M059J (cell line): ENCODE measurements around the gene TMC5. TPM values are rescaled to one million over a fixed set of nuclear protein-coding genes. Genes with fewer than 3 reads are reported as not detected.
"Not testable (repeated sequence)": the region's sequence is repeated elsewhere in the genome, so short reads cannot be mapped to it uniquely, and the experiment has no call there.

Source experiments
- DNase-seq: peaks from one replicate; pipeline ENCODE4 v3.0.0-alpha.2; 2012; ENCODE audit warnings: low read depth
- total RNA-seq: library from RNA; depleted of rRNA; stranded (reverse); fragments of >200 nt; shearing (Covaris generic); gene quantifications from 2 replicates; pipeline ENCODE4 v1.2.3, GENCODE V29; 2014

The TMC5 gene
- total RNA-seq, 1 experiment from 2014 or later: 0.15 TPM

DNA sequence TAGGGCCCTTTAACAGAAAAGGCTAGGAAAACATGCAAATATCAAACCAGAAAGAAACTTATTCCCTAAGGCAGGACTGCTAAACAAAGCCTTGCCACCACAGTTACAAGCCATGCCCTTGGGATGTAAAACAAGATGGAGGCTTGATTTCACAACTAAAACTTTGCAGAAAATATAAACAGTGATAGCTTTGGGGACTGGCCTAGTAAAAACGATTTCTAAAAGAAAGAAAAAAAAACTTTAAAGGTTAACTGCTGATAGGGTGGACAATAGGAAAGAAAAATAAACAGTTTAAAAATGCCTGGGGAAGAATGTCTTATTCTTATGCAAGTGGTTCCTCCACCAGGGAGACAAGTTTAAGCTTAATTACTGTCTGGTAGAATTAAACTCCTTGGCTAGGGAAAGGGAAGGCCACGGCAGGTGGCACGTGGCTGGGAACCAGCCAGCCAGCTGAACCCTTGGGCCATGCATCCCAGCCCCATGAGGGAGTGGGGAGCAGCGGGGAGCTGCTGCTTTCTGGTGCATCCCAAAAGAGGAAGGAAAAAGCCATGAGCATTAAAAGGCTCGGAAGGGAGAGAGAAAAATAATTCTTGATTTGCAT lies 10.7 kb upstream of the TMC5 start:
- DNase-seq: peak; percentile 54

DNA sequence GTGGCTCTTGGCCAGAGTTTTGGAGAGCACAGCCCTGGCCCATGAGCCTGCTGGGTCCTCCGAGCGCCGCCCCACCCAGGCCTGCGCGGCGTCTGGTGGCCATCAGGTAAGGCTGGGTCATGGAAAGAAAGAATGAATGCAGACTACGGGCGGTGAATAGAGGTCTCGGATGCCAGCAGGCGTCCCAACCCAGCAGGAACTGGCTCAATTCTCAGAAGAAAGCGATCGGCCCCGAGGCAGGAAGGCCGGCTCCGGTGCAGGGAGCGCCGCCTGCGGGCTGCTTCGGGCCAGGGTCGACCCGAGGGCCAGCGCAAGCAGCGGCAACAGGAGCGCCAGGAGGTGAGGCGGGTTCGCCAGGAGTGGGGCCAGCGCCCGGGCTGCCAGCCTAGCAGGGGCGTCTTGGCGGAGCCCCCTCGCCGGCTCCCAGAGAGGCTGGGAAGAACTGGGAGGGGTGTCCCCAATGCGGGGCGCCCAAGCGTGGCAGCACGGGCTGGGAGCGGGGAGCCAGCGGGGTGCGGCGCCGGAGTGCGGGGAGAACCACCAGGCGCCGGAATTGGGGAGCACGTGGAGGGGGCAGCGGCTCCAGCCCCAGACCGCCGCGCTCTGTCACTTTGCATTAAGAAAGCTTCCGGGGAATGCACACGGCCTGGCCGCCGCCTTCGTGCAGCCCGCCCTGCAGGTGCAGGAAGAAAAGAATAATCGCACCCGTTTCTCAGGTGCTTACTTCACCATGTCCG lies 7.1 kb upstream of the TMC5 start:
- DNase-seq: peak; percentile 32

DNA sequence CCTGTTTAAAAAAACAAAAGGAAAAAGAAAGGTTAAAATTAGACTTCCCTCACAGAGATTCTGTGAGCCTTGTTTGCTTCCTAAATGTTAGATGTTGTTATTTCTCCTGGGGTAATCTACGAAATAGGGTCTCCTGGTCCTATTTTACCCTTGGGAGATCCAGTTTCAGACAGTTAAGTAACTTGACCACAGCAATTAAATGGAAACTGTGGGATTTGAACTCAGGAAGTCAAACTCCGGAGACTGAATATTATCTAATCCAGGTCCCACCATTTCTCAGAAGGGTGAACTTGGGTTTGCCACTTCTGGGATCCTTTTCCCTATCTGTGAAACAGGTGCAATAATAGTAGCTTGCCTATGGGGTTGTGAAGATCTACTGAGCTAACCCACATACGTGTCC lies 6.4 kb upstream of the TMC5 start:
- no peak for DNase-seq

DNA sequence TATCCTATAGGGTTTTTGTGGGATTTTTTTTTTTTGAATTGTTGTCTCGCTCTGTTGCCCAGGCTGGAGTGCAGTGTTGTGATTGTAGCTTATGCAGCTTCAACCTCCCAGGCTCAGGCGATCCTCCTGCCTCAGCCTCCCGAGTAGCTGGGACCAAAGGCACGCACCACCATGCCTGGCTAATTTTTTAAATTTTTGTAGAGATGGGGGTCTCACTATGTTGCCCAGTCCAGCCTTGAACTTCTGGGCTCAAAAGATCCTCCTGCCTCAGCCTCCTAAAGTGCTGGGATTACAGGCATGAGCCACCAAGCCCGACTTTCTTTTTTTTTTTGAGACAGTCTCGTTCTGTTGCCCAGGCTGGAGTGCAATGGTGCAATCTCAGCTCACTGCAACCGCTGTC lies 5.6 kb upstream of the TMC5 start:
- not testable (repeated sequence) for DNase-seq

DNA sequence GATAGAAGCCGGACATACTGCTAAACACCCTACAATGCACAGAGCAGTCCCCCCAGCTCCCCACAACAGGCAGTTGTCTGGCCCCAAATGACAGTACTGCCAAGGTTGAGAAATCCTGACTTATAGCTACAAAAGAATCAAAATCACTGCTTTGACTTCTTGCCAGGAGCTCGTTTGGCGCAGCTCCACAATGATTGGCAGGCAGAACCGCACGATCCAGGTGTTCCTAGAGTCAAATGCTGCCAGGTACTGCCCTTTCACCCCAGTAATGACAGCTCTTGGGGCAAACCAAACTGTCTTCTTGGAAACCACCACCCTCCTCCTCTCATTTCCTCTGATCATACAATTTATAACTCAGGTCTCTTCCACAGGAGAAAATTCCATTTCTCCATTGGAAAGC lies 2.2 kb upstream of the TMC5 start:
- DNase-seq: no peak

DNA sequence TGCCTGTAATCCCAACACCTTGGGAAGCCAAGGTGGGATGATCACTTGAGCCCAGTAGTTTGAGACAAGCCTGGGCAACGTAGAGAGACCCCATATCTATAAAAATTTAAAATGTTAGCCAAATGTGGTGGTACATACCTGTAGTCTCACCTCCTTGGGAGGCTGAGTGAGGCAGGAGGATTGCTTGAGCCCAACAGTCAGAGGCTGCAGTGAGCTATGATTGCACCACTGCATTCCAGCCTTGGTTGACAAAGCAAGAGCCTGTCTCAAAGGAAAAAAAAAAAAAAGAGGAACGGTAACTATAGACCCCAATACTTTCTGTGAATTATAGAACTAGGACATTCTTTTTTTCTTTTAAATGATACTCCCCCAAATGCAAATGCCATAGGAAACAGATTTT lies 1.8 kb upstream of the TMC5 start:
- no peak for DNase-seq

DNA sequence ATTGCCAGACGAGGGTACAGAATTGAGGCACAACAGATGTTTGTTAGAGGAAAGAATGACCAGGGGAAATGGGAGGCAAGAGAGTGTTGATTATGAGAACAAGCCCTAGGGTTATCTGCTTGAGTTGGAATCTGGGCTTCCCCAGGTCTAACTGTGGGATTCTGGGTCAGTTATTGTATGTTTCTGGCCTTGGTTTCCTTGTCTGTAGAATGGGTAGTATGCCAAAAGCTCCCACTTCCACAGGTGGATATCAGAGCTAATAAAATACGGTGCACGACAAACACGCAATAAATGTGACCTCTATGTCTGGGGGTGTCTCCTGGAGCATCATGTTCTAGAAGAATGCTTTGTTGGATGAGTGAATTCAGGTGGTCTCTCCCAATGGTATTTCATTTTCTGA lies 517 bp downstream of the TMC5 start:
- no peak for DNase-seq

DNA sequence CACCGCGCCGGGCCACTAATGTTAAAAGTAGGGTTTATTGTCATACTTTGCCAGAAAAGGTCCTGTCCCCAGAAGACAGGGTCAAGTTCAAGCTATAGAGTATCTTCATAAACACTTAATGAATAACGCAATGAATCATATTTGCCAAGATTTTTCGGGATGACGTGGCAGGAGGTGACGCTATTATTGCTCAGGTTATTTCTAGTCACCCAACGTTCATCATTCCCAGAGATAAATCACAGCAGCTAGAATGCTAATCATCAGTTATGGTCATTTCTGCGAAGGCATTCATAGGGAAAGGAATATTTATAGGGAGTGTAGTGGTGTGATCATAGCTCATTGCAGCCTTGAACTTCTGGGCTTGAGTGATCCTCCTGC lies 2.0 kb downstream of the TMC5 start:
- peak; percentile 86 for DNase-seq

DNA sequence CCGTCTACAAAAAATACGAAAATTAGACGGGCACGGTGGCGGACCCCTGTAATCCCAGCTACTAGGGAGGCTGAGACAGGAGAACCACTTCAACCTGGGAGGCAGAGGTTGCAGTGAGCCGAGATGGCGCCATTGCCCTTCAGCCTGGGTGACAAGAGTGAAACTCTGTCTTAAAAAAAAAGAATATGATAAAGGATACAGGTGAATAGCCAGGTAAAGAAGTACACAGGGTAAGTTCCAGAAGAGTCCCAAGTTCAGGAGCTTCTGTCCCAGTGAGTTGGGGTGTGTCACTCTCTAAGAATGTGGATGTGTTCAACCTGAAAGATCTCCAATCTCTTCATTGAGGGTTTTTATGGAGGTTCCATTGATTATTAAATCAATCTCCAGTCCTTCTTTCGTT lies 6.8 kb downstream of the TMC5 start:
- no peak for DNase-seq

DNA sequence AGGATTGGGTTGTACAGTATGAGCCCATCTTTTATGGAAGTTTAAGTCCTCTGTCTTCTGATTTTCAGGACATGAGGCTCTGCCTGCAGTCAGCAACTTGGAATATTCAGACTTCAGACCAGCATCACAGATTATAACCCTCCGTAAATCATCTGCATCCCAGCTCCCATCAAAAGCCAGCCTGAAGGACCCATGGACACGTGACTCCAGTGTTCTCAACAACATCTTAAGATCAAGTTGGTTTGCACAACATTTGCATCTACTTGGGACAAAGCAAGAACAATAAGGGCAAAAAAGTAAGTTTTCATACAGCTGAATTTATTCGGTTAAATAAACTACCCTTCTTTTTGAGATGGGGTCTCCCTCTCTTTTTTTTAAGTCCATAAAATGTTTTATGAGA lies 12.7 kb downstream of the TMC5 start:
- DNase-seq: no peak

DNA sequence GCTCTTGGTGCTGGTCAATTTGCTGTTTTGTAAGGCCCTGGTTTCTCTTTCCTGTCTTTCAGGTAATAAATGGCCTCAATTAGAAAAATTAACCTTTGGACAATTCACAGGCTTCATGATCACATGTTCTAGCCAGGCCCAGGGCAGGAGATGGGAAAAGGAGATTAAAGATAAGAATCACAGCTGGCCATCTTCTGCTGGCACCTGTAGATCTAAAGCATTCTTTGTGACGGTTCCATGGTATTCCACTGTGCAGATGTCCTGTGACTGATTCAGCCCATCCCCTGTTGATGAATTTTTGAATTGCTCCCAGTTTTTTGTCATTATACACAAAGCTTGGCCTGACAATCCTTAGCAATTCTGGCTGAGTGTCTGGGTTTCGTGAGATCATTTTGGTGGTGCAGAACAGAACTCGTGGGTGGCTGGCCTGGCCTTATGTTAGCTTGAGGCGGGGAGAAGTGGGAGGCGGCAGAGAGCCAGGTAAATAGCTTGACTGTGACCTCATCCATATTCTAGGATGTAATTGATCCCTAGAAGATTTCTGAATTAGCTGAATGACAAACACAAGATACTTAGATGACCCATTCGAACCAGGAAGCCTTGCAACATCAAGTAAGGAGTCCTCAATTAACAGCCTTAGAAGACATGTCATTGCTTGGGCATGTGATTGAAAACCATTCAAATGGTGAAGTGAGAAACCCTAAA lies 14.1 kb downstream of the TMC5 start:
- DNase-seq: no peak

DNA sequence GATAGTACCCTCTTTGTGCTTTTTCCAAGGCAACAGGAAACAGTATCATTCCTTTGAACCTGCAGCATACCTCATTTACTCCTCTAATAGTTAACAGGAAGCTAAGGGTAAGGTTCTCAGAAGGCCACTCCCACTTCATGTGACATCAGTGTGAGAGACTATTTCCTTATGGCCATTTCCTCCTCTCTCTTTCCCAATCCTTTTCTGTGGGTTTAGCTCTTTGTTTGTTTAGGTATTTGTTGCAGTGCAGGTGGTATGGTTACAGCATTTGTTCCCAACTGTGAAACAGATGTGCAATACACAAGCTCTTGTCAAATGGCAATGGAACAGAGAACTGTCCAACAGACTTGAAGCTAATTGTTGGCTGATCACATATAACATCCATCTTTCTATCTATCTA lies 14.7 kb downstream of the TMC5 start:
- peak; percentile 12 for DNase-seq

DNA sequence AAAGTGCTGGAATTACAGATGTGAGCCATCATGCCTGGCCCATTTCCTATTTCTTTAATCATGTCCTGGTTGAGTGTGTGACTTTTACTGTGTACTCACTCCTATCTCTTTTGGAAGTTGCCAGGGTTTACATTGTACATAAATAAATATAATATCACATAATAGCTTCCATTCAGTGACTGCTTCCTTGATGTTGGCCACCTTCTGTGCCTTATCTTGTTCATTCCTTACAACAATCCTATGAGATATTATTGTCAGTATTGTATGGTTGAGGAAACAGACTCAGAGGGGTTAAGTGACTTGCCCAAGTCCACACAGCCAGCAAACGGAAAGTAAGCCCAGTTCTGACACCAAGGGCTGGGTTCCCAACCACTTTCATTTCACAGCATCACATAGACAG lies 16.9 kb downstream of the TMC5 start:
- DNase-seq: no peak

DNA sequence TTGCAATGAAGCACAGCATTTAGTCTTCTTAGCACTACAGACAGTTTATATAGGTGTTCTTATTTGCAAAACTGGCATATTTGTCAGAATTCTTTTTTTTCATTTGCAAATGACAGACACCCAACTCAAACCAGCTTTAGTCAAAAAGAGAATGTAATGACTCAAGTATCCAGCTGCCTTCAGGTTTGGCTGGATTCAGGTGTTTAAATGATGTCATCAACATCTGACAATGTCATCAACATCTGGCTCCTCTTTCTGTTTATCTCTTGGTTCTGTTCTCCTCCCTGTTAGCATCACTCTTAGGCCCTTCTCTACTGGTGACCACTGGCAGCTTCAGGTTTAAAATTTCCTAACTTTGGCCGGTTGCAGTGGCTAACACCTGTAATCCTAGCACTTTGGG lies 18.9 kb downstream of the TMC5 start:
- no peak for DNase-seq

DNA sequence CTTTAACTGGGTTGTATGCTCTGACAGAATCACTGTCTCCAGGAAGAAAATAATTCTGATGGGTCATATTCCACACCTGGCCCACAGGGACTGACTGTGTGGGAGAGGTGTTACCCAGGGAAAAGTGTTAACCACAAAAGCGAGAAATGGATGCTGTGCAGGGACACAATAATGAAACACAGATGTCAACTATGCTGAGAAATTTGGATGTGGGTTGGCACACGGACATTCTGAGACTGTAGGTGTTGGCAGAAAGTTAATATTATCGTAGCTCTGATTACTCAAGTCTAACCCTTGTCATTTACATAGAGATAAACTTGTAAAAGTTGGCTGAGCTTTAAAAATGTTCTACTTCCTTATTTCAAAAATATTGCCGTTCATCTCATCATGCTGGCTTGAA lies 19.6 kb downstream of the TMC5 start:
- DNase-seq: no peak

DNA sequence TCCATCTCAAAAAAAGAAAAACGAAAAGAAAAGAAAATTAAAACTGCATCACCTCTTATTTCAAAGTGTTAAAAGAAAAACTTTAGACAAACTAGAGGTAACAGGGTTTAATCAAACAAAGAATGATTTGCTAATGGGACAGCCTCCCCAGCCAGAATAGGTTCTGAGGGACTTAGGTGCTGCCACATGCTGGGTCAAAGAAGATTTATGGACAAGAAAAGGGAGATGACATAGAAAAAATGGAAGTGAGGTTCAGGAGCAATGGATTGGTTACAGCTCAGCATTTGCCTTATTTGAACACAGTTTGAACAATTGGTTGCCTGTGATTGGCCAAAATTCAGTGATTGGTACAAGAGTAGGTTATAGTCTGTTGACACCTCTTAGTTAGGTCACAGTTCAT lies 21.1 kb downstream of the TMC5 start:
- no peak for DNase-seq

DNA sequence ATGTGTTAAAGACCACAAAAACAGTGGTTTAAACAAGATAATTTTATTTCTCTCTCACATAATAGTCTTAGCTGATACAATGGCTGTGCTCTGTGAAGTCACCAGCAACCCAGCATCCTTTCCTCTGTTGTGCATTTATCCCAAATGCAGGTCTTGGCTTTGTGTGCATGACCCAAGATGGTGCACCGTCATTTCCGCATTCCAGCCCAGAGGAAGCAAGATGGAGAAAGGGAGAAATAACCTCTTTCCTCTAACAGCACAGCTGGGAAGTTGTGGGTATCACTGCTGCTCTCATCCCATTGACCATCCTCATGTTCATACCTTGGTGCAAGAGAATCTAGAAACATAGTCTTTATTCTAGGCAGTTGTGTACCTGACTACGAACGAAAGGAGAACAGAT lies 21.8 kb downstream of the TMC5 start:
- no peak for DNase-seq

DNA sequence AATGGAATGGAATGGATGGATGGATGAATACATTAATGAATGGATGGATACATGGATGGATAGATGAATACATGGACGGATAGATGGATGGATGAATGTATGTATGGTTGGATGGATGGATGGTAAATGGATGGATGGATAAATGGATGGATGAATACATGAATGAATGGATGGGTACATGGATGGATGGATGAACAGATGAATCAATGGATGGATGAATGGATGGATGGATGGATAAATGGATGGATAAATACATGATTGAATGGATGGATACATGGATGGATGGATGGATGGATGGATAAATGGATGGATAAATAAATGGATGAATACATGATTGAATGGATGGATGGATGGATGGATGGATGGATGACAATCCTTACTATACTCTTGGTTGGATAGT lies 26.0 kb downstream of the TMC5 start:
- no peak for DNase-seq

DNA sequence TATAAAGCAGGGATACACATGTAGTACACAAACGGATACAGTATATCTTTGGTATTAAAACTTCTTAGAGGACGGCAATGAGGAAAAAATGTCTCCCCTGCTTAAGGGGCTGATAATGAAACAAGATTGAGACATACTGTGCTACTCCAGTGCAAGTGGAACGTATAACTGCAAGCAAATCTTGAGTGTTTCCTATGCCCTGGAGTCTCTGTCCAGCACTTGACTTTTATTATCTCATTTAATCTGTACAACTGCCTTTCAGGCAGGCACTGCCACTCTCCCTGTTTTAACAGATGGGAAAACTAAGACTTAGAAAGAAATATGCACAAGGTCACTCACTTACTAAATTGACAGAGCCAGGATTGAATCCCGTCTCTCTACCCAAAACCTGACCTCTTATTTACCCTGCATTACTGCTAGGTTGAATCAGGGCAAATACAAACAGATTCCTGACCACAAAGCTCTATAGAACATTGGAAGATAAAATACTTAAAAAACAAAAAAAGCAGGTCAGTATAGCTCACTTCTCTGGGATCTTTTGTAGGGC lies 28.7 kb downstream of the TMC5 start:
- no peak for DNase-seq

DNA sequence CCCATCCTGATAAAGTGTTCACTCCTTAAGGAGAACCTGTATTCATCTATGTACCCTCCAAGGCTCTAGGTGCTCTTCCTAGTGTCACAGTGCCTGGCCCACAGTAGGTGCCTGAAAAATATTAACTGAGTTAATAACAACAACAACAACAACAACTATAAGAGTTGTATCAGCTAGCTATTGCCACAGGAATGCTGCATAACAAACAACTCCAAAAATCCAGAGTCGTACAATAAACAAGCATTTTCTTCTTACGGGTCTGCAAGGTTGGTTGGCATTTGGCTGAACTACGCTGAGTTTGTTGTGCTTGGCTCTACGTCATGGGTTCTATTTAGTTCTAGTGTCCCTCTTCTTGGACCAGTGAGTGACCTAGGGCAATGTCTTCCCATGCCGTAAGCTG lies 29.2 kb downstream of the TMC5 start:
- no peak for DNase-seq

DNA sequence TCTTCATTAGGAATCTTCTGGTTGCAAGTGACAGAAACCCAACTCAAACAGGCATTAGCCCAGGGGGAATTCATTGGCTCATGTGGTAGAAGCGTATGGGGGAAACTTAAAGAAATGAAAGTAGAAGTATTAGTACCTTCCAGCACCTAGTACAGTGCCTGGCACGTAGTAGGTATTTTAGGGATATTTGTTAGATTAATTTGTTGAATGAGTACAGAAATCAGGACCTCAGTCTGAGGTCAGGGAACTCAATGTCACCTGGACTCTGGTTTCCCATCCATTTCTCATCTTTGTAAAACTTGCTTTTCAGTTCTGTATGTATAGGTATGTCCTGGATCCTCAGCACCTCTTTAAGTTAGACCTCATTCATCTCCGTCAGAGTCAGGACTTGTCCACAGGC lies 32.5 kb downstream of the TMC5 start:
- DNase-seq: no peak

DNA sequence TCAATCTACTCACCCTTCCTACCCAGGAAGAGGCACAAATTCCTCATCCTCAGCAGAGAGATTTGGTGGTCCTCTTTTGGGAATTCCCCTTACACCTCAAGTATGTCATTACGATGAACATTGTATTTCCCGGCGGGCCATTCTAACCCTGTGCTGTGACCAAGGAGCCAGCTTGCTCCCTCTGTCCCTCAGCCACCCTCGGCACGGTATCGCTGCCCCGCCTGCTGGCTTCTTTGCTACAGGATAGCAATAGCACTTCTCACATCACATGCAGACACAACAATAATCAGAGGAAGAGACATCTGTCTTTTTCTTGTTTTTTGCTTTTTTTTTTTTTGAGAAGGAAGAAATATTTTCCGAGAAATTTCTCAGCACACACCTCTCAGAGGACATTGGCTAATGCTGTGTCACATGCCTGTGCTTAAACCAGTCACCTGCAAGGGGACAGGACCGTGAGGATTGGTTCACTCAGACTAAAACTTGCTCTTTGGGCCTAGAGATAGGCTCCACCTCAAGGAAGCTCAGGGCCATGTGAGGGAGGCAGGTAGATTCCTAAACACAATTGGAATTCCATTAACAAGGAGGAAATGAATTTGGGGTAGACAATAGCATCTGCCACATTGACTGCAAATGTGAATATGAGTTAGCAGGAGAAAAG lies 41.2 kb downstream of the TMC5 start:
- no peak for DNase-seq

DNA sequence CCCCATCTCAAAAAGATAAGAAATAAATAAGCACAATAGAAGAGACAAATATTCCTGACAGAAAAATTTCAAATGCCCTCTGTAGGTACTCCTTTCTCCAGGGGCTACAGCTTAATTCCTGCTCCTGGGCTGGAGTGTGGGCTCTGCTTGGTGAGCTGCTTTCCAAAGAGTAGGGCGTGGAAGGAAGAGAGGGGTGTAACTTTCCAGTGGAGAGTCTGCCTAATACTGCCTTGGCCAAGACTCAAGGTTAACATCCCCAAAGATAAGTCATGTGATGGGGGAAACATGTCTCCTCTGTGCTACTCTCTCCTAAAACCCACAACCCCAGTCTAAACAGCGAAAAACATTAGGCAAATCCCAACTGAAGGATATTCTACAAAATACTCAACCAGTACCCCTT lies 42.7 kb downstream of the TMC5 start:
- DNase-seq: no peak
